Natural killer cell (primary cell): ENCODE results near the gene RBM38. TPM values are rescaled to one million over a fixed set of nuclear protein-coding genes. Genes with fewer than 3 reads are reported as not detected.
A peak's percentile ranks its signal among the peaks of the same experiment; 100 is the strongest.

Experiments used
- ATAC-seq, 3 donors: fragments of 150-1000 bp in 2 of 3; fragments of 200-7000 bp in 1 of 3; cut with Tn5 transposase; 1 replicate in 1 of 3; 2 replicates in 2 of 3; pipeline ENCODE4 v1.10.0; 2021; ENCODE audit warnings: mild to moderate bottlenecking in 2 of 3, moderate library complexity in 2 of 3
- DNase-seq, 2 donors: peaks; one replicate each; pipeline versions ENCODE4 v3.0.0 to v3.0.0-alpha.2; 2013 to 2021; ENCODE audit warnings: mixed read lengths in 1 of 2
- H3K27ac ChIP-seq: one replicate; pipeline ENCODE4 v1.5.1; 2013; ENCODE audit warnings: mild to moderate bottlenecking, low read length
- H3K27me3 ChIP-seq: one replicate; pipeline ENCODE4 v1.6.1; 2013; ENCODE audit warnings: low read length; ENCODE audit not compliant: control insufficient read depth, insufficient read depth
- H3K36me3 ChIP-seq: one replicate; pipeline ENCODE4 v1.6.1; 2013; ENCODE audit warnings: low read length; ENCODE audit not compliant: control insufficient read depth, insufficient read depth
- H3K4me1 ChIP-seq: one replicate; pipeline ENCODE4 v1.6.1; 2013; ENCODE audit warnings: low read length; ENCODE audit not compliant: control insufficient read depth, insufficient read depth
- H3K4me3 ChIP-seq: one replicate; pipeline ENCODE4 v1.5.1; 2013; ENCODE audit warnings: low read length
- H3K9me3 ChIP-seq: one replicate; pipeline ENCODE4 v1.6.1; 2013; ENCODE audit warnings: low read length; ENCODE audit not compliant: control insufficient read depth, insufficient read depth
- H3K27ac Mint-ChIP-seq, 2 donors: one replicate each; pipeline ENCODE4 v1.8.0; 2022; ENCODE audit warnings: mild to moderate bottlenecking in 2 of 2, mixed read lengths in 2 of 2, moderate library complexity in 1 of 2
- H3K27me3 Mint-ChIP-seq, 2 donors: one replicate each; pipeline ENCODE4 v1.8.0; 2022; ENCODE audit warnings: low read depth in 2 of 2, mixed read lengths in 2 of 2
- H3K36me3 Mint-ChIP-seq: one replicate; pipeline ENCODE4 v1.8.0; 2022; ENCODE audit warnings: mixed read lengths
- H3K4me1 Mint-ChIP-seq, 2 donors: one replicate each; pipeline ENCODE4 v1.8.0; 2022; ENCODE audit warnings: mixed read lengths in 2 of 2
- H3K4me3 Mint-ChIP-seq: one replicate; pipeline ENCODE4 v1.8.0; 2022; ENCODE audit warnings: mild to moderate bottlenecking, moderate library complexity, mixed read lengths
- H3K9me3 Mint-ChIP-seq, 2 donors: one replicate each; pipeline ENCODE4 v1.8.0; 2022; ENCODE audit warnings: mixed read lengths in 2 of 2
- WGBS: methylation state at CpG from one replicate; pipeline ENCODE4 v1.1.7; 2013; ENCODE audit warnings: missing lambda C conversion rate; ENCODE audit not compliant: insufficient coverage; 5-methylcytosine and 5-hydroxymethylcytosine counted together
- intact Hi-C: fragments of 100-400 bp; cut with micrococcal nuclease; formaldehyde crosslinking; loops from one replicate; pipeline ENCODE4 v1.14.2; 2022
- total RNA-seq, 4 donors: library from RNA; stranded (reverse); fragments of 120-200 nt in 1 of 4; gene quantifications; one replicate each; pipeline versions ENCODE4 v1.2.3 to v1.2.4, GENCODE V29; 2013 to 2022
- TF ChIP-seq, protein P1 (sequence below): fragments of 200-600 bp; IDR thresholded peaks from one replicate; pipeline ENCODE4 v1.8.0; 2022; ENCODE audit warnings: antibody characterized with exemption

The RBM38 gene
- total RNA-seq, 3 donors from 2014 or later (not counting 1 experiment from before 2014, with no cell fraction given): 217 to 392 (median 264) TPM

DNA sequence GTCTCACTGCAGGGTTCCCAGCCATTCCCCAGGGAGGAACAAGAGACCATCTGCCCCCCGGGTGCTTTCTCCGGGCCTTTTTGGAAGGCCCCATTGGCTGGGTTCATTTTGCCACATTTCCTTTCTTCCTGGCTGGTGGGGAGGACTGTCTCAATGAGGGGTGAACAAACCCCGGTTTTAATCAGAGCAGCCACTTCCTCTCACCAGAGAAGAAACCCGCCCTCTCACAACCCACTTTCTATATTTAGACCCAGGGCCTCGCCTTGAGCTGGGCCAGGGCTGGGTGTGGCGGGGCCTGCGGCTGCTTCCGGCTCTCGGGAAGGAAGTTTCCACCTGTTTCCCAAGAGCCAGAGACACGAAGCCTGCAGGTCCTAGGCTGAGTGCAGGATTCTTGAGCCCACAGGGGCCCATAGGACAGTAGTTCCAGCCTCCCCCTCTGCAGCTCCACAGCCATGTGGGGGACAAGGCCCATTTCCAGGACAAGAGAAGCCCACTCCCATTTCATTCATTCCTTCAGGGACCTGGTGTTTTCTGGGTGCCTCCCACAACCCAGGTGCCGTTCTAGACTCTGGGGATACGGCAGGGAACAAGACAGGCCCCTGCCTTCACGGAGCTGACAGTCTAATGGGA lies 41.8 kb downstream of the RBM38 start:
- Histone ChIP-seq H3K36me3 (no peaks in the 10 kb centered on the region), H3K27ac (peak overlapping the region; percentile 75), H3K9me3 (no peaks in the 10 kb centered on the region), H3K4me1 (peaks cover 77% of the 10 kb centered on the region), H3K27me3 (no peaks in the 10 kb centered on the region), H3K4me3 (no peak overlapping the region)
- H3K4me1 Mint-ChIP-seq: peaks cover 57 to 59% of the 10 kb centered on the region in 2 donors
- TF ChIP-seq, protein P1, sequence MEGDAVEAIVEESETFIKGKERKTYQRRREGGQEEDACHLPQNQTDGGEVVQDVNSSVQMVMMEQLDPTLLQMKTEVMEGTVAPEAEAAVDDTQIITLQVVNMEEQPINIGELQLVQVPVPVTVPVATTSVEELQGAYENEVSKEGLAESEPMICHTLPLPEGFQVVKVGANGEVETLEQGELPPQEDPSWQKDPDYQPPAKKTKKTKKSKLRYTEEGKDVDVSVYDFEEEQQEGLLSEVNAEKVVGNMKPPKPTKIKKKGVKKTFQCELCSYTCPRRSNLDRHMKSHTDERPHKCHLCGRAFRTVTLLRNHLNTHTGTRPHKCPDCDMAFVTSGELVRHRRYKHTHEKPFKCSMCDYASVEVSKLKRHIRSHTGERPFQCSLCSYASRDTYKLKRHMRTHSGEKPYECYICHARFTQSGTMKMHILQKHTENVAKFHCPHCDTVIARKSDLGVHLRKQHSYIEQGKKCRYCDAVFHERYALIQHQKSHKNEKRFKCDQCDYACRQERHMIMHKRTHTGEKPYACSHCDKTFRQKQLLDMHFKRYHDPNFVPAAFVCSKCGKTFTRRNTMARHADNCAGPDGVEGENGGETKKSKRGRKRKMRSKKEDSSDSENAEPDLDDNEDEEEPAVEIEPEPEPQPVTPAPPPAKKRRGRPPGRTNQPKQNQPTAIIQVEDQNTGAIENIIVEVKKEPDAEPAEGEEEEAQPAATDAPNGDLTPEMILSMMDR: no peak
- peak overlapping the region; percentile 92 to 93 for H3K27ac Mint-ChIP-seq
- H3K27me3 Mint-ChIP-seq: no peaks in the 10 kb centered on the region
- no peaks in the 10 kb centered on the region for H3K9me3 Mint-ChIP-seq
- H3K36me3 Mint-ChIP-seq: no peaks in the 10 kb centered on the region
- 4% methylated on average over 11 of the region's 13 CpGs for WGBS
- DNase-seq: peak; percentile 53 to 82
- ATAC-seq: peak; percentile 64 to 80 (median 74)
- peak overlapping the region; percentile 83 for H3K4me3 Mint-ChIP-seq
- intact Hi-C loops: loop anchor here (2.0 to 5.0 kb wide), 2 partner anchors 34 to 39 kb away; no protein-coding TSS in a partner anchor

DNA sequence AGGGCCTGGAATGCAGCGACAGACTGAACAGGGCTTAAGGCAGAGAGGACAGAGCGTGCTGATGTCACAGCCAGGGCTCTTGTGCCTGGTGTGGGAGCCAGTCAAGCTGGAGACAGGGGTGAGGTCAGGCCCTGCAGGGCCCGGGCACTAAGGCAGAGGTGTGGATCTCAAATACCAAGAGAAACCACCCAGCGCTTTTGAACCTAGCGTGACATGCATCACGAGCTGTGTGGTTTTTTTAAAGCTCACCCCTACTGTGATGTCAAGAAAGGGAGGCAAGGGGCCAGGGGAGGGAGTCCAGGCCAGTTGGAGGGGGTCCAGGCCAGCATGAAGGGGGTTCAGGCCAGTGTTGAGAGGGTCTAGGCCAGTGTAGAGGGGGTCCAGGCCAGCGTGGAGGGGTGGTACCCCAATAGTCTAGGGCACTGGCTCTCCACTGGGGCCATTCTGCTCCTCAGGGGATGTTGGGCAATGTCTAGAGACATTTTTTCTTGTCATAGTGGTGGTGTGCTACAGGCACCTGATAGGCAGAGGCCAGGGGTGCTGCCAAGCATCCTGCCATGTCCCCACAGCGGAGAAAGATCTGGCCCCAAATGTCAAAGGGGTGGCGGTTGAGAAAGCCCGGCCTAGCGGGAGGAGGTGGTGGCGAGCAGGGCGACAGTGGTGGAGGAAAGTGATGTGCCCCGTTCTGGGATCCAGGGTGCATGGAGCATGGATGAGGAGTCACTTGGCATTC lies 42.6 kb downstream of the RBM38 start:
- Mint-ChIP-seq H3K27me3 (no peaks in the 10 kb centered on the region), H3K4me3 (peak overlapping the region; percentile 83), H3K27ac (peak overlapping the region; percentile 92 to 93), H3K4me1 (peaks cover 57 to 62% of the 10 kb centered on the region in 2 donors), H3K36me3 (no peaks in the 10 kb centered on the region), H3K9me3 (no peaks in the 10 kb centered on the region)
- peak; percentile 54 to 64 for DNase-seq
- WGBS: 63% methylated on average over 14 of the region's 14 CpGs
- peak; percentile 74 to 80 (median 77) for ATAC-seq
- intact Hi-C loops: loop anchor here (2.0 to 5.0 kb wide), 4 partner anchors 17 to 51 kb away; no protein-coding TSS in a partner anchor
- H3K9me3 ChIP-seq: no peaks in the 10 kb centered on the region
- H3K27ac ChIP-seq: peak overlapping the region; percentile 75
- no peak overlapping the region for H3K4me3 ChIP-seq
- TF ChIP-seq, protein P1: no peak
- H3K36me3 ChIP-seq: no peaks in the 10 kb centered on the region
- H3K27me3 ChIP-seq: no peaks in the 10 kb centered on the region
- peaks cover 72% of the 10 kb centered on the region for H3K4me1 ChIP-seq

DNA sequence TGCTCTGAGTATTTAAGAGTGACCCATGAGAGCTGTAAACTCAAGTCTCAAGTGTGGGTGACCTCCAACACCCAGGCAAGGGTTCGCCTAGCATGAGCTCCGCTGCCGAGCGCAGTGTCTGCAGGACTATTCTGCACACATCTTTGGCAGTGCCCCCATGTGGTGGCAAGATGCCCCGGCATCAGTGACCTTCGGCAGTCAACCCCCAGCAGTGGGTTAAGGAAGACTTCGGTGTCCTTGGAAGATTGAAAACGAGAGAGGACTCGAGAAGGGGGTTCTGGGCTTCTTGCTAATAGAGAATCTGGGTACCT lies 43.1 kb downstream of the RBM38 start:
- 85% methylated on average over 9 of the region's 9 CpGs for WGBS
- intact Hi-C loops: loop anchor here (2.0 to 5.0 kb wide), 3 partner anchors 16 to 52 kb away; no protein-coding TSS in a partner anchor
- Mint-ChIP-seq H3K36me3 (no peaks in the 10 kb centered on the region), H3K4me1 (peaks cover 56 to 62% of the 10 kb centered on the region in 2 donors), H3K4me3 (peak overlapping the region; percentile 83), H3K27ac (peak overlapping the region; percentile 92 to 93), H3K27me3 (no peaks in the 10 kb centered on the region), H3K9me3 (no peaks in the 10 kb centered on the region)
- H3K27me3 ChIP-seq: no peaks in the 10 kb centered on the region
- peaks cover 68% of the 10 kb centered on the region for H3K4me1 ChIP-seq
- H3K9me3 ChIP-seq: no peaks in the 10 kb centered on the region
- ATAC-seq (peak in 1 of 3 donors; percentile 5), DNase-seq (peak in 1 of 2 donors; percentile 43)
- H3K4me3 ChIP-seq: no peak overlapping the region
- TF ChIP-seq, protein P1: peak; percentile 20
- no peaks in the 10 kb centered on the region for H3K36me3 ChIP-seq
- no peak overlapping the region for H3K27ac ChIP-seq
